Measurements from ENCODE around the gene RHCE. TPM values are rescaled to one million over a fixed set of nuclear protein-coding genes. Genes with fewer than 3 reads are reported as not detected.

The RHCE gene
- total and polyA plus RNA-seq, 2 experiments from 2014 or later = 0.15 to 0.17 TPM

DNA sequence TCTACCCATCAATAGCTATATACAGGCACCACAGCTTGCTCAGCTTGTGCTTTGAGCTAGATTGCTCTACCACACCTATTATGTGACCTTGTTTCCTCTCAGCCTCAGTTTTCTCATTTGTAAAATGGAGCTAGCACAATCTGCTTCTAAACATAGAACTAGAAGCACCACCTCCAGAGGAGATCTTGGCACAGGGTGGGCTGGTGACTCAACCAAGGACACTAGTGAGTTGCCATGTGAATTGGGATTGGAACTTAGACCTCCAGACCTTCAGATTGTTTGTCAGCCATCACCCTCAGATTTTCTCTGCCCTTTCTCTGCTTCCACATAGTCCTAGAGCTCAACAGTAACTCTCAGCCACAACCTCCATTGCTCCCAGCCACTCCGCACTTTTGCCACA lies 7.1 kb upstream of the RHCE start:
- Histone ChIP-seq H3K36me3 (ENCODE audit: insufficient read depth) (no peaks in the 10 kb centered on the region), H3K79me2 (replicated peaks; ENCODE audit: insufficient read depth) (peaks cover 12% of the 10 kb centered on the region), H3K4me3 (no peak overlapping the region), H2AFZ (no peak overlapping the region), H3K9me2 (ENCODE audit: insufficient read depth) (no peaks in the 10 kb centered on the region), H3K27ac (ENCODE audit: low read depth) (no peak overlapping the region), H4K20me1 (replicated peaks; ENCODE audit: insufficient read depth) (no peaks in the 10 kb centered on the region), H3K4me2 (no peak overlapping the region), H3F3A (replicated peaks; ENCODE audit: low read depth) (0 out of 2 replicates have a peak, but pooled peaks cover 2% of the 10 kb centered on the region), H3K27me3 (ENCODE audit: insufficient read depth) (peaks cover 9% of the 10 kb centered on the region; the same call in 1 of the 2 replicates), H3K4me1 (ENCODE audit: insufficient read depth) (peaks cover 8% of the 10 kb centered on the region)
- Mint-ChIP-seq H3K27me3 (ENCODE audit: insufficient read depth, low read depth, poor library complexity) (peaks cover 8% of the 10 kb centered on the region), H3K4me1 (peaks cover 5% of the 10 kb centered on the region; the same call in 2 of the 3 replicates), H3K27ac (no peak overlapping the region), H3K36me3 (ENCODE audit: low read depth) (no peaks in the 10 kb centered on the region), H3K4me3 (no peak overlapping the region), H3K9me3 (no peaks in the 10 kb centered on the region)
- TF ChIP-seq ZNF331 (CRISPR knock-in tag; IDR thresholded peaks at IDR 0.05; ENCODE audit: low read depth) (no peak), JUNB (IDR thresholded peaks at IDR 0.05; ENCODE audit: unreplicated experiment) (no peak), ZNF114 (CRISPR knock-in tag; IDR thresholded peaks at IDR 0.05) (no peak), STAT1 (IDR thresholded peaks at IDR 0.05; ENCODE audit: unreplicated experiment) (no peak), NANOG (IDR thresholded peaks at IDR 0.05; ENCODE audit: borderline replicate concordance) (no peak)
- TF ChIP-seq, protein P1, sequence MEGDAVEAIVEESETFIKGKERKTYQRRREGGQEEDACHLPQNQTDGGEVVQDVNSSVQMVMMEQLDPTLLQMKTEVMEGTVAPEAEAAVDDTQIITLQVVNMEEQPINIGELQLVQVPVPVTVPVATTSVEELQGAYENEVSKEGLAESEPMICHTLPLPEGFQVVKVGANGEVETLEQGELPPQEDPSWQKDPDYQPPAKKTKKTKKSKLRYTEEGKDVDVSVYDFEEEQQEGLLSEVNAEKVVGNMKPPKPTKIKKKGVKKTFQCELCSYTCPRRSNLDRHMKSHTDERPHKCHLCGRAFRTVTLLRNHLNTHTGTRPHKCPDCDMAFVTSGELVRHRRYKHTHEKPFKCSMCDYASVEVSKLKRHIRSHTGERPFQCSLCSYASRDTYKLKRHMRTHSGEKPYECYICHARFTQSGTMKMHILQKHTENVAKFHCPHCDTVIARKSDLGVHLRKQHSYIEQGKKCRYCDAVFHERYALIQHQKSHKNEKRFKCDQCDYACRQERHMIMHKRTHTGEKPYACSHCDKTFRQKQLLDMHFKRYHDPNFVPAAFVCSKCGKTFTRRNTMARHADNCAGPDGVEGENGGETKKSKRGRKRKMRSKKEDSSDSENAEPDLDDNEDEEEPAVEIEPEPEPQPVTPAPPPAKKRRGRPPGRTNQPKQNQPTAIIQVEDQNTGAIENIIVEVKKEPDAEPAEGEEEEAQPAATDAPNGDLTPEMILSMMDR (conservative IDR thresholded peaks at IDR 0.05; ENCODE audit: low read depth in 2 of 2) = no peak
- TF ChIP-seq, protein P2, sequence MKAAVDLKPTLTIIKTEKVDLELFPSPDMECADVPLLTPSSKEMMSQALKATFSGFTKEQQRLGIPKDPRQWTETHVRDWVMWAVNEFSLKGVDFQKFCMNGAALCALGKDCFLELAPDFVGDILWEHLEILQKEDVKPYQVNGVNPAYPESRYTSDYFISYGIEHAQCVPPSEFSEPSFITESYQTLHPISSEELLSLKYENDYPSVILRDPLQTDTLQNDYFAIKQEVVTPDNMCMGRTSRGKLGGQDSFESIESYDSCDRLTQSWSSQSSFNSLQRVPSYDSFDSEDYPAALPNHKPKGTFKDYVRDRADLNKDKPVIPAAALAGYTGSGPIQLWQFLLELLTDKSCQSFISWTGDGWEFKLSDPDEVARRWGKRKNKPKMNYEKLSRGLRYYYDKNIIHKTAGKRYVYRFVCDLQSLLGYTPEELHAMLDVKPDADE (IDR thresholded peaks at IDR 0.05) = no peak
- TF ChIP-seq, protein P3, sequence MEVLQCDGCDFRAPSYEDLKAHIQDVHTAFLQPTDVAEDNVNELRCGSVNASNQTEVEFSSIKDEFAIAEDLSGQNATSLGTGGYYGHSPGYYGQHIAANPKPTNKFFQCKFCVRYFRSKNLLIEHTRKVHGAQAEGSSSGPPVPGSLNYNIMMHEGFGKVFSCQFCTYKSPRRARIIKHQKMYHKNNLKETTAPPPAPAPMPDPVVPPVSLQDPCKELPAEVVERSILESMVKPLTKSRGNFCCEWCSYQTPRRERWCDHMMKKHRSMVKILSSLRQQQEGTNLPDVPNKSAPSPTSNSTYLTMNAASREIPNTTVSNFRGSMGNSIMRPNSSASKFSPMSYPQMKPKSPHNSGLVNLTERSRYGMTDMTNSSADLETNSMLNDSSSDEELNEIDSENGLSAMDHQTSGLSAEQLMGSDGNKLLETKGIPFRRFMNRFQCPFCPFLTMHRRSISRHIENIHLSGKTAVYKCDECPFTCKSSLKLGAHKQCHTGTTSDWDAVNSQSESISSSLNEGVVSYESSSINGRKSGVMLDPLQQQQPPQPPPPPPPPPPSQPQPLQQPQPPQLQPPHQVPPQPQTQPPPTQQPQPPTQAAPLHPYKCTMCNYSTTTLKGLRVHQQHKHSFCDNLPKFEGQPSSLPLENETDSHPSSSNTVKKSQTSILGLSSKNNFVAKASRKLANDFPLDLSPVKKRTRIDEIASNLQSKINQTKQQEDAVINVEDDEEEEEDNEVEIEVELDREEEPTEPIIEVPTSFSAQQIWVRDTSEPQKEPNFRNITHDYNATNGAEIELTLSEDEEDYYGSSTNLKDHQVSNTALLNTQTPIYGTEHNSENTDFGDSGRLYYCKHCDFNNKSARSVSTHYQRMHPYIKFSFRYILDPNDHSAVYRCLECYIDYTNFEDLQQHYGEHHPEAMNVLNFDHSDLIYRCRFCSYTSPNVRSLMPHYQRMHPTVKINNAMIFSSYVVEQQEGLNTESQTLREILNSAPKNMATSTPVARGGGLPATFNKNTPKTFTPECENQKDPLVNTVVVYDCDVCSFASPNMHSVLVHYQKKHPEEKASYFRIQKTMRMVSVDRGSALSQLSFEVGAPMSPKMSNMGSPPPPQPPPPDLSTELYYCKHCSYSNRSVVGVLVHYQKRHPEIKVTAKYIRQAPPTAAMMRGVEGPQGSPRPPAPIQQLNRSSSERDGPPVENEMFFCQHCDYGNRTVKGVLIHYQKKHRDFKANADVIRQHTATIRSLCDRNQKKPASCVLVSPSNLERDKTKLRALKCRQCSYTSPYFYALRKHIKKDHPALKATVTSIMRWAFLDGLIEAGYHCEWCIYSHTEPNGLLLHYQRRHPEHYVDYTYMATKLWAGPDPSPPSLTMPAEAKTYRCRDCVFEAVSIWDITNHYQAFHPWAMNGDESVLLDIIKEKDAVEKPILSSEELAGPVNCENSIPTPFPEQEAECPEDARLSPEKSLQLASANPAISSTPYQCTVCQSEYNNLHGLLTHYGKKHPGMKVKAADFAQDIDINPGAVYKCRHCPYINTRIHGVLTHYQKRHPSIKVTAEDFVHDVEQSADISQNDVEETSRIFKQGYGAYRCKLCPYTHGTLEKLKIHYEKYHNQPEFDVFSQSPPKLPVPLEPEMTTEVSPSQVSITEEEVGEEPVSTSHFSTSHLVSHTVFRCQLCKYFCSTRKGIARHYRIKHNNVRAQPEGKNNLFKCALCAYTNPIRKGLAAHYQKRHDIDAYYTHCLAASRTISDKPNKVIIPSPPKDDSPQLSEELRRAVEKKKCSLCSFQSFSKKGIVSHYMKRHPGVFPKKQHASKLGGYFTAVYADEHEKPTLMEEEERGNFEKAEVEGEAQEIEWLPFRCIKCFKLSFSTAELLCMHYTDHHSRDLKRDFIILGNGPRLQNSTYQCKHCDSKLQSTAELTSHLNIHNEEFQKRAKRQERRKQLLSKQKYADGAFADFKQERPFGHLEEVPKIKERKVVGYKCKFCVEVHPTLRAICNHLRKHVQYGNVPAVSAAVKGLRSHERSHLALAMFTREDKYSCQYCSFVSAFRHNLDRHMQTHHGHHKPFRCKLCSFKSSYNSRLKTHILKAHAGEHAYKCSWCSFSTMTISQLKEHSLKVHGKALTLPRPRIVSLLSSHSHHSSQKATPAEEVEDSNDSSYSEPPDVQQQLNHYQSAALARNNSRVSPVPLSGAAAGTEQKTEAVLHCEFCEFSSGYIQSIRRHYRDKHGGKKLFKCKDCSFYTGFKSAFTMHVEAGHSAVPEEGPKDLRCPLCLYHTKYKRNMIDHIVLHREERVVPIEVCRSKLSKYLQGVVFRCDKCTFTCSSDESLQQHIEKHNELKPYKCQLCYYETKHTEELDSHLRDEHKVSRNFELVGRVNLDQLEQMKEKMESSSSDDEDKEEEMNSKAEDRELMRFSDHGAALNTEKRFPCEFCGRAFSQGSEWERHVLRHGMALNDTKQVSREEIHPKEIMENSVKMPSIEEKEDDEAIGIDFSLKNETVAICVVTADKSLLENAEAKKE (CRISPR knock-in tag; IDR thresholded peaks at IDR 0.05) = no peak
- DNase-seq (ENCODE audit: low spot score) = no peak
- no peak for ATAC-seq
